NCI-H1092 treated with DMSO at 0.1 percent for 48 hours (cell line): ENCODE measurements around the gene IDS.
"Not testable (repeated sequence)": the region's sequence is repeated elsewhere in the genome, so short reads cannot be mapped to it uniquely, and the experiment has no call there.

Experiments
- DNase-seq: peaks from one replicate; lab custom pipeline; 2025; lab: John Stamatoyannopoulos, UW

Gene IDS

DNA sequence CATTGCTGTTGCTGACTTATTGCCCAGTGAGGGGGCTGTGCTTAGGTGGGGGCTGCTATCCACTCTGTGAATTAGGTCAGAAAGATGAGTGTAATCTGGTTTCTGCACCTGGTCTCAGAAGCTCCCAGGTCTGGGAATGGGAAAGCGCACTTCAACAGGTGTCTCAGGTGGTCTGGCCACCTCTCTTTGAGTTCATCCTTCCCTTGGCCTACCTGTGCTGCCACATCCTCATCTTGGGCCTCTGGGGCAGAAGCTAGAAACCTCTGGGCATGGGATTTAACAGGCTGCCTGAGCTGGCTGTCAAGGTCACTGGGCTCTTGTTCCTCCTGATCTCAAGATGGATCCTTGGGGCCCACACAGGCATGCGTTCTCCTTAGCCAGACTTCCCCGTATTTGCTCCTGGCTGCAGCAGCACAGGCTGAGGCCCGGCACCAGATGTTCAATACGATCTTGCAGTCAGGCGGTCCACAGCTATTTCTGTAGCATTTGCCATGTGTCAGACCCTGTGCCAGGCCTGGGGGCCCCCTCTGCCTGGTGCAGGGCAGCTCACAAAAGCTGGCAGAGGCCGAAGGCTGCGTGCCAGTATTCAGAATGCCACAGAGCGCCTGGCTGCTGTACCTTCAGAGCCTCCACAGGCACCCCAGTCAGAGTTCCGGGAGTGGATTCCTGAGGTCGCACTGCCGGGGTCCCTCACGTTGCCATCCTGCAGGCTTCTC lies 21.4 kb upstream of the IDS start:
- not testable (repeated sequence) for DNase-seq

DNA sequence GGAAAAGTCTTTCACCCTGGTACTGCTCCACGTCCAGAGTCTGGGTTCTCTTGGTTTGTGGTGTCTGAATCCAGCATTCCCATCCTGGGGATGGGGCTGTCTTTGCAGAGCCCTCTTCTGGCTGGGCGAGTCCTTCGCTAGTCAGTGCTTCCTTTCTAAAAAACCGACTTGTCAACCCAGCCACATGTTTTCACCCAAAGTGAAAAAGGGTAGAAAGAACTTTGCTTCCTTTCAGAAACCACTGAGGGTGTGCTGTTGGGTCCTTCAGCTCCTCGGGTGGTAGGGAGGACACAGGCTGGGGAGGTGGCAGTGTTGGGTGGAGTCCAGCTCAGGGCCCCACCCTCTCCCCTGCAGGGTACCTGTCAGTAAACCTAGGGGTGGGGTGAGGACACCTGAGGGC lies 20.8 kb upstream of the IDS start:
- DNase-seq = not testable (repeated sequence)

DNA sequence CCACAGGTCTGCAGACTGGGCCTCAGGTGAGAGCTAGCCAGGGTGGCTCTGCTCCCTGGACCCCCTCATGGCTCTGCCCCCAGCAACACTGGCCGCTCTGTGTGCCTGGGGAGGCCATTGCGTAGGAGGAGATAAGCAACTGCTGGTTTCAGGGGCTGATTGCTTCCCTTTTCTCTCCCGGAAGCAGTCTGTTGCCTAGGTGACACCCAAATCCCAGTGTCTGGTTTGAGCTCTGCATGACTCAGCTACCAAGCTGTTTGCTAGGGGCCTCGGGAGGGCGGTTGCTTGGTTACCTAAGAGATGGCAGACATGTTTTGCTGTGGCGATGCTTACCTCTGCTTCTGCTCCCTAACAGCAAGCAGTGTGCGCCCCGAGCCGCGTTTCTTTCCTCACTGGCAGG lies 20.3 kb upstream of the IDS start:
- DNase-seq = not testable (repeated sequence)

DNA sequence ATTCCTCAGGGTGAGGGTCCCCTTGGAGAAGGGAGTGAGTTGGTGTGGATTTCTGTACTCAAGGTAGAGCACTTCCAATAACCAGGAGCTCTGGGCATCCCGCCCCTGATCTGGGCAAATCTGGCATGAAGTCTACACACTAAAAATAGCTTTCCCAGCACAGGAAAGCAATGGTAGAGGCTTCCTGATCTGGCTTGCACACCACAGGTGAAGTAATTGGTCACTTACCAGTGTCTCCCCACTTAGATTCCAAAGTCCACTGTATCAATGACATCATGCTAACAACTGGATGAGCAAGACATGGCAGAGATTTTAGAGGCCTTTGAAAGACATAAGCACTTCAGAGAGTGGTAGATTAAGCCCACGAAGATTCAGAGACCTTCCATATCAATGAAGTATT lies 17.8 kb upstream of the IDS start:
- DNase-seq = no peak

DNA sequence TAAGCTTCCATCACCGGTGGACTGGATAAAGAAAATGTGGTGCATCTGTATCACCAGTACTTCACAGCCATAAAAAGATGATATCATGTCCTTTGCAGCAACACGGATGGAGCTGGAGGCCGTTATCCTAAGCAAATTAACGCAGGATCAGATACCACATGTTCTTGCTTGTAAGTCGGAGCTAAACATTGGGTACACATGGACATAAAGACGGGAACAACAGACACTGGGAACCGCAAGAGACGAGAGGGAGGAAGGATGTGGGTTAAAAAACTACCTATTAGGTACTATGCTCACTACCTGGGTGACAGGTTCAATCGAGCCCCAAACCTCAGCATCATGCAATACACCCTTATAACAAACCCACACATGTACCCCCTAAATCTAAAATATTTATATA lies 16.3 kb upstream of the IDS start:
- no peak for DNase-seq

DNA sequence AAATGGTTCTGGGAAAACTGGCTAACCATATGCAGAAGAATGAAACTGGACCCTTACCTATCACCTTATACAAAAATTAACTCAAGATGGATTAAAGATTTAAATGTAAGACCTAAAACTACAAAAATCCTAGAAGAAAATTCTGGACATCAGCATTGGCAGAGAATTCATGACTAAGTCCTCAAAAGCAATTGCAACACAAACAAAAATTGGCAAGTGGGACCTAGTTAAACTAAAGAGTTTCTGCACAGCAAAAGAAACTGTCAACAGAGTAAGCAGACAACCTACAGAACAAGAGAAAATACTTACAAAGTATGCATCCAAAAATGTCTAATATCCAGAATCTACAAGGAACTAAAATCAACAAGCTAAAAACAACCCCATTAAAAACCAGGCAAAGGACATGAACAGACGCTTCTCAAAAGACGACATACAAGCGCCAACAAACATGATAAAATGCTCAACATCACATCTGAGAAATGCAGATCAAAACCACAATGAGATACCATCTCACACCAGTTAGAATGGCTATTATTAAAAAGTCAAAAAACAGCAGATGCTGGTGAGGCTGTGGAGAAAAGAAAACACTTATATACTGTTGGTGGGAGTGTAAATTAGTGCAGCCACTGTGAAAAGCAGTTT lies 15.7 kb upstream of the IDS start:
- not testable (repeated sequence) for DNase-seq

DNA sequence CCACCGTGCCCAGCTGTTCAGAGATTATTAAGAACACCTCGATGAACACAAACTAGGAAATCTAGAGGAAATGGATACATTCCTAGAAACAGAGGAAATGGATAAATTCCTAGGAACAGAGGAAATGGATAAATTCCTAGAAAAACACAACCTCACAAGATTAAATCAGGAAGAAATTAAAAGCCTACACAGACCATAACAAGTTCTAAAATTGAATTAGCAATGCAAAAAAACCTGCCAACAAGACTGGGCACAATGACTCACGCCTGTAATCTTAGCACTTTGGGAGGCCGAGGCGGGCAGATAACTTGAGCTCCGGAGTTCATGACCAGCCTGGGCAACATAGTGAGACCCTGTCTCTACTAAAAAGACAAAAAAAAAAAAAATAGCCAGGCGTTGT lies 13.1 kb upstream of the IDS start:
- no peak for DNase-seq

DNA sequence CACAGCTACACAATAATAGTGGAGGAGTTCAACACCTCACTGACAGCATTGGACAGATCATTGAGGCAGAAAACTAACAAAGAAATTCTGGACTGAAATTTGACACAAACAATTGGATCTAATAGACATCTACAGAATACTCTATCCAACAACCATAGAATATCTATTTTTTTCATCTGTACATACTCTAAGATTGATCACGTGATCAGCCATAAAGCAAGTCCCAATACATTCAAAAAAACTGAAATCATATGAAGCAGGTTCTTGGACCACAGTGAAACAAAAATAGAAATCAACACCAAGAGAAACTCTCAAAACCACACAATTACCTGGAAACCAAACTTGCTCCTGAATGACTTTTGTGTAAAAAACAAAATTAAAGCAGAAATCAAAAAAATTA lies 12.2 kb upstream of the IDS start:
- no peak for DNase-seq

DNA sequence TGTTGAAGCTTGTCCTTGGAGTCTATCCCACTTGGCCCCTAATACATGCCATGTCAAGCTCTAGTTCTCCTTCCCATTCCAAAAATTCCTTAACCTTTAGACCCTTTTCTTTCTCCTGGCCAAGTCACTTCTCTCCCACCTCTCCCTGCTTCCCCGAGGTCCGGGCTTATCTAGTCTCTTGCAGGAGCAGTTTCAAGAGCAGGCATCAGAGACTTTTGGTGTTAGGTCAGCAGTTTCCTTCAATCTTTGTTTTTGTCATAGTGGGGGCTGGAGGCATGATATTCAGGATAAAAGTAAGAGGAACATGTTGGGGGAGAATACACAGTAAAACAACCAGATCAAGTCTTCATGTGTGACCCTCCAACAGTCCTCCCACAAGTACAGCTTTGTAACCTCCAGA lies 11.5 kb upstream of the IDS start:
- no peak for DNase-seq

DNA sequence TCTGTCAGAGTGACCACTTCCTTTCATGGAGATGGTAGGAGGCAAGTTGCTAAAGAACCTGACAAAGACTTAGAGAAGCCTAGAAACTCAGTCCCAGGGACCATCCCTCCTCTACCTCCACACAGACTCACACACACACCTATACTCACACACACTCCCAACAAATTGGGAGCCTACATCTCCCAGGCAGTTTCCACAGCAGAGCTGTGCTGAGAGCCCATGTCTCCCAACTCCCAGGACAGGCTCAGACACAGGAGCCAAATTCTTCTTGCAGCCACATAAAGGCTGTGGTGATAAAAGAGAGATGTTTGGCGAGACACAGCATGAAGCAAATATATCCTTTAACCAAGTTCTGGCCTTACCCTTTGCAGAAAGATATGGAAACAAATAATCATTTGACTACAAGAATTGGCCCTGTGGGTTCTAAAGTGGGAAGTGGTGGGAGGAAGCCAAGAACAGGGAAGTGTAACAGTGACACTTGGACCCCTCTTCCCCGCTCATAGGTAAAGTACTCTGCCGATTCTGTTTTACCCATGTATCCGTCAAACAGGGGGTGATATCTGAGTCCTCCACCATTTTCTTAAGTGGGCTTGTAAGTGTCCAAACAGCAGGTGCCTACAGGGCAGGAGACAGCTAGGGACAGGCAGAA lies 11.0 kb upstream of the IDS start:
- no peak for DNase-seq

DNA sequence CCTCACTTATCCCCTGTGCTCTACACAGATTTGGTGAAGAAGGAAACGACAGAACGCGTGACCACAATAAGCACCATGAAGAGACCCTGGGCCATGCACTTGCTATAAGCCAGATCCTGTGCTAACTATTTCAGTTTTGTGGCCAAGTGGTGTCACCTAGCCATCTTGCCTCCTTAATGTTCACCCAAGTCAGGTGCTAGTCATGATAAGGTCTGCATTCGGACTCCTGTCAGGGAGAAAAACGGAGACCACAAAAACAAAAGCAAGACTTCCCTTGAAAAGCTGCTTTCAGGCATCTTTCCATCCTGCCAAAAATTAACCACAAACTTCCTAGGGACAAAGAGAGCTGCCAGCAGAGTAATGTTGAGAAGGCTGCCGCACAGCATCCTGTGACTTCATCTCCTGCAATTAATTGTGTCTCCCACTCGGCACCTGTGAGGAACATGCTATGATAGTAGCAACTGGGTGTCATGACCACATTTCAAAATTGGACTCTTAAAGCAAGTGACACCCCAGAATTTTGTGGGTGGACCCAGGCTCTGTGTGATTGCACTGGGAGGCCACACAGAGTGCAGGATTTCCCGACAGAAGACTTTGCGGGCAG lies 8.8 kb upstream of the IDS start:
- DNase-seq = no peak

DNA sequence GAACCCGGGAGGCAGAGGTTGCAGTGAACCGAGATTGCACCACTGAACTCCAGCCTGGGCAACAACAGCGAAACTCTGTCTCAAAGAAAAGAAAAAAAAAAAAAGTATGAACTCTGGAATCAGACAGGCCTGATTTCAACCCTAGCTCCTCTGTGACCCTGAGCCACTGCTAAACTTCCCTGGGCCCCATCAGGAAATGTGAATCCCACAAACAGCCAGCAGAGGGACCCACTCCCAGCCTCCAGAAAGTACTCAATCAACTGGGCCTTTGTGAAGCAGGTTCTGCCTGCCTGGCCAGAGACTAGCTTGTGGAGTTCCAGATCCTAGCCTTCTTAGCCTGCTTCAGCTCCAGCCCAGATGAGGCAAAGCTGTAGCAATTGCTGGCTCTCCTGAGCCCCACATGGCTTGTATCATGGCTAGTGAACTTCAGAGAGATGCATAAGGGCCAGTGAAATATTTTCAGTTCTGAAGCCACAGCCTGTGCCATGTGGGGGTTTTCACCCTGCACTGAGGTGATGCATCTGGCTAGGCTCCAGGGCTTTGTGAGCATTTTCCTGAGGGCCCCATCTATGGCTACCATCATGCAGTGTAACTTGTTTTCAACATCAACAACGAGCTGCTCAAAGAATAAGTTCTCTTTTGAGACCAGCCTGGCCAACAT lies 7.2 kb upstream of the IDS start:
- peak; percentile 35 for DNase-seq

DNA sequence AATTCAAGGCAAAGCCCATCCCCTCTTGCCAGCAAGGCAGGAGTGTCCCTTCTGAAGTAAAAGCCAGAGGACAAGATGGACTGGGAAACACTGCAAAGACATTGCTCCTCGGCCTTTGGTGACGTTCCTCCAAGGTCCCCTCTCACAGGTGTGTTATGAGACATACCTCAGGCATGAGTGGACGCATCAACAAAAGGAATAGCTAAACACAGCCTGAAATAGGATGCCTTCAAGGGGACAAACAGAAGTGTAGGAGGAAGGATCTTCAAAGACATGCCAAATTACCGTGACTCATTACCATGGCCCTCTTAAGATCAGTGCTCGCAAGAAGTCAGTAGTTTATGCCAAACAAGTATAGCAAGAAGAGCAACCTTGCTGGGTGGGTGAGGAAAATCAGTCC lies 6.0 kb upstream of the IDS start:
- DNase-seq = no peak

DNA sequence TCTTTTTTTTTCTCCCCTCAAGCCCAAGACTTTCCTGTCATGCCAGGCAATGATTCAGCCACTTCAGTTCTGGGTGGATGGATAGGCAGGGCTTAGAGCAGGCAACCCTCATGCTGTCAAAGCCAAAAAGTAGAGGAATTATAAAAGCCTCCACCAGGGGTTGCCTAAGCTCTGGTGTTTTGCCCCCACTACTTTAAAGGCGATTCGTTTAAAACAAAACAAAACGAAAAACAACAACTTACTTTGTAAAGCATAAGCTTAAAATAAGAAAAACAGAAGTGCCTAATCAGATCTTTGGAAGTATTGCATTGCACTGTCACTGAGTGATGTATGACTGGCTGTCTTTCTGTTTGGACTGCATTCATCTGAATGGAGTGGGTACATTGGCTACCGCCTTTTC lies 5.3 kb upstream of the IDS start:
- no peak for DNase-seq

DNA sequence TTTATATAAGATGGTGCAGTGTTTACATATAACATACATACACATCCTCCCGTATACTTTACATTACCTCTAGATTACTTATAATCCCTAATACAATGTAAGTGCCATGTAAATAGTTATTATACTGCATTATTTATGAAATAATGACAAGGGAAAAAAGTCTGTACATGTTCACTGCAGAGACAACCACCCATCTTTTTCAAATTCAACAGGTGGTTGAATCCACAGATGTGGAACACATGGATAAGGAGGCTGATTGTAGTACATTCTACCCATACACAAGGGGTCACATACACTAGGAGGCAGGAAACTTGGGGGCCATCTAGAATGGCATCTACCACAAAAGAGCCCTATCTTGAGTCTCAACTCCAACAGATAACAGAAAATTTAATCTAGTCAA lies 3.4 kb upstream of the IDS start:
- DNase-seq = no peak

DNA sequence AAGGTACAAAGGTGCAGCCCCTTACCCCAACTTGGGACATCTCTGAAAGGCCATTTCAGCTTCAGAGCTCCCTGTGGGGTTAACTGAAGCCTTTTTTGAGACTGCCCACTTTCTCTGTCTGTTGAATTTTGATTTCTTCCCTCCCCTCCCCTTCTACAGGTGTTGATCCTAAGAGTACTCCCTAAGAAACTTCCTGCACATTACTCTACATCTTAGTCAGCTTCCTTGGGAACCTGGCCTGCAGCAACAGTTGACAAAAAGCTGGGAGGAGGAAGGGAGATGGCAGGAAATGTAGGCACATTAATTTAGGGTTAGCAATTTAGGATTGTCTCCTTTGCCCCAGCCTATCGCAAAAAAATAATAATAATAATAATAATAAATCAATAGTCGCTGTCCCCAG lies 1.2 kb upstream of the IDS start:
- no peak for DNase-seq

DNA sequence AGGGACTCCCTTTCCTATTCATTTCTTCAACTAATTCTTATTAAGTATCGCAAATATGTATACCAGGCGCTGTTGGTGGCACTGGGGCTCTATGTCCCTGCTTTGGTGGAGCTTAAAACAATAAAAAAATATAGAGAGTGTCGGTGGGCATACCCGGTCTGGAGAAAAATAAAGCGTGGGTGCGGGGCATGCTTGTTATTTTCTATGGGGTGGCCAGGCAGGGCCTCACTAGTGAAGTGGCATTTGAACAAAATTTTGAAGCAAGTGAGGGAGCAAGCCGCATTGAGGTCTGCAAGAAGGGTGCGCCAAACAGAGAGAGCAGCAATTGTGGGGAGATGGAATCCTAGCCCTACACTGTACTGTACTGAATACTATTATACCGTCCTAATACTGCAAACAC lies 565 bp upstream of the IDS start:
- no peak for DNase-seq

DNA sequence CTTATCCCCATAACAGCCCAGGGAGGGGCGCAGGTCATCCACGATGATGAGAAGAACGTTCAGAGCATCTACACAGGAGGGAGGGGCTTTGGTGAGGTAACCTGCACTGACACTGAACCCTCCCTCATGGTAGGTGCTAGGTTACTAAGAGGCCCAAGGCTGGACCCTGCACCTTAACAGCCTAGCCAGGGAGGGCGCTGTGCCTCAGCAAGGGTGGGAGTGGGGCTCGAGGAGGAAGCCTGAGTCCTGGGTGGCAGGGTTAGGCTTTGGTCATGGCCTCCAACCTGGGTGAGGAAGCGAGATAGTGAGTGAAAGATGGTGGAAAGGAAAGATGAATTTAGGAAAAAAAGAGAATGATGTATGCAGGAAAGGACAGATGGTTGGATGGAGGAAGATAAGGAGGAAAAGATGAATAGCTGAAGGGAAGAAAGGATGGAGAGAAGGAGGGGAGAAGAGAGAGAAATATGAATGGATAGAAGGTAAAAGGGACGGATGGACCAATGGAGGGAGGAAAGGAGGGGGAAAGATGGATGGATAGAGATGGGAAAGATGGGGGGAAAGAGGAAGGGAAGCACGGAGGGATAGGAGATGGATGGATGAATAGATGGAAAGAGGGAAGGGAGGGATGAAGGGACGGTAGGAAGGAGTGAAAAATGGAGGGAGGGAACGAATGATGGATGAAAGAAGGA lies 736 bp downstream of the IDS start:
- no peak for DNase-seq

DNA sequence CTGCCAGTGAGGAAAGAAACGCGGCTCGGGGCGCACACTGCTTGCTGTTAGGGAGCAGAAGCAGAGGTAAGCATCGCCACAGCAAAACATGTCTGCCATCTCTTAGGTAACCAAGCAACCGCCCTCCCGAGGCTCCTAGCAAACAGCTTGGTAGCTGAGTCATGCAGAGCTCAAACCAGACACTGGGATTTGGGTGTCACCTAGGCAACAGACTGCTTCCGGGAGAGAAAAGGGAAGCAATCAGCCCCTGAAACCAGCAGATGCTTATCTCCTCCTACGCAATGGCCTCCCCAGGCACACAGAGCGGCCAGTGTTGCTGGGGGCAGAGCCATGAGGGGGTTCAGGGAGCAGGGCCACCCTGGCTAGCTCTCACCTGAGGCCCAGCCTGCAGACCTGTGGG lies 1.7 kb downstream of the IDS start:
- DNase-seq = not testable (repeated sequence)

DNA sequence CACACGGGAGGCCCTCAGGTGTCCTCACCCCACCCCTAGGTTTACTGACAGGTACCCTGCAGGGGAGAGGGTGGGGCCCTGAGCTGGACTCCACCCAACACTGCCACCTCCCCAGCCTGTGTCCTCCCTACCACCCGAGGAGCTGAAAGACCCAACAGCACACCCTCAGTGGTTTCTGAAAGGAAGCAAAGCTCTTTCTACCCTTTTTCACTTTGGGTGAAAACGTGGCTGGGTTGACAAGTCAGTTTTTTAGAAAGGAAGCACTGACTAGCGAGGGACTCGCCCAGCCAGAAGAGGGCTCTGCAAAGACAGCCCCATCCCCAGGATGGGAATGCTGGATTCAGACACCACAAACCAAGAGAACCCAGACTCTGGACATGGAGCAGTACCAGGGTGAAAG lies 2.2 kb downstream of the IDS start:
- DNase-seq = not testable (repeated sequence)

DNA sequence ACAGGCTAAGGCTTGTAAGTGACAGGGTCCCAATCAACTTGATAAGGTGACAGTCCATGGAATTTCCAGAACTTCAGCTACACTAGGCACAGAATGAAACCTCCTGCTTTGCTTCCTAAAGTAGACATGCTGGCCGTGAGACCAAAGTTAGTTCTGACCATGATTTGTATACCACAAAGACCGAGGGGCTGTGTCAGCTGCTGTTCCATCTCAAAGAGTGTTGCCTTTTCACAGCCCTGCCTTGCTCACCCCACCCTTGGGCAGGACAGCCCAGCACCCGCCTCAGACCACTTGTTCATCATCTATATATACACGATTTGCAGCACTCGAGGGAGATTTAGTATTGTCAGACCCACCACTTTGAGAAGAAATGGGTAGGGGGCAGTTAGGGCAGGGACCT lies 5.3 kb downstream of the IDS start:
- no peak for DNase-seq

DNA sequence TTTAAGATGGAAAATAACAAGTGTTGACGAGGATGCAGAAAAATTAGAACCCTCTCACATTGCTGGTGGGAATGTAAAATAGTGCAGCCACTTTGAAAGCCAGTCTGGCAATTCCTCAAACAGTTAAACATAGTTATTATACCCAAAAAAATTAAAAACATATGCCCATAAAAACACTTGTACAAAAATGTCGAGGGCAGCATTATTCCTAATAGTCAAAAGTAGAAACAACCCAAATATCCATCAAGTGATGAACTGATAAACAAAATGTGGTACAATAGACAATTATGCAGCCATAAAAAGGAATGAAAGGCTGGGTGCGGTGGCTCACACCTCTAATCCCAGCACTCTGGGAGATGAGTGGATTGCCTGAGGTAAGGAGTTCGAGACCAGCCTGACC lies 6.3 kb downstream of the IDS start:
- no peak for DNase-seq
